GM12878 (cell line): ENCODE measurements around the gene TBC1D20. TPM values are rescaled to one million over a fixed set of nuclear protein-coding genes. Genes with fewer than 3 reads are reported as not detected.
"Not testable (repeated sequence)": the region's sequence is repeated elsewhere in the genome, so short reads cannot be mapped to it uniquely, and the experiment has no call there.

Experiments
- ATAC-seq: fragments of 200-7000 bp; cut with Tn5 transposase; 3 replicates; pipeline ENCODE4 v1.9.1; 2020; ENCODE audit warnings: mild to moderate bottlenecking, moderate library complexity
- BruUV-seq: library from RNA; stranded (reverse); fragments of 400-500 nt; replicated peaks from 2 replicates; lab custom pipeline; 2021; lab: Mats Ljungman, UMichigan
- CTCF ChIA-PET: fragments of 300-600 bp; sonication (Branson Sonifier 250); formaldehyde crosslinking; extraction: SDS; loops from one replicate; lab custom pipeline; 2021; ENCODE audit warnings: inconsistent platforms; lab: Yijun Ruan, JAX
- POLR2A ChIA-PET: fragments of 350-600 bp; formaldehyde crosslinking; extraction: SDS; loops from one replicate; lab custom pipeline; 2021; ENCODE audit warnings: inconsistent platforms; lab: Charles Lee
- RAD21 ChIA-PET: fragments of 300-600 bp; sonication (Branson Sonifier 250); formaldehyde crosslinking; loops from one replicate; lab custom pipeline; 2023; ENCODE audit warnings: antibody characterized with exemption; ENCODE audit not compliant: unreplicated experiment; lab: Charles Lee
- SMC1A ChIA-PET: fragments of 300-600 bp; sonication (Branson Sonifier 250); formaldehyde crosslinking; loops from one replicate; lab custom pipeline; 2023; ENCODE audit not compliant: unreplicated experiment, uncharacterized antibody; lab: Charles Lee
- DNase-seq: peaks from one replicate; pipeline ENCODE4 v3.0.0-alpha.2; 2011; ENCODE audit warnings: low read depth, low spot score
- FAIRE-seq: peaks from 3 replicates; lab custom pipeline; 2011; peaks lifted over from hg19 to GRCh38; lab: Jason Lieb, UNC
- H2AFZ ChIP-seq: 2 replicates; pipeline ENCODE4 v1.6.0; 2011; ENCODE audit warnings: low read depth, low read length, control low read depth; ENCODE audit not compliant: control insufficient read depth
- H3K27ac ChIP-seq: 2 replicates; pipeline ENCODE4 v1.5.1; 2011; ENCODE audit warnings: control low read depth; ENCODE audit not compliant: control insufficient read depth, insufficient read depth
- H3K27me3 ChIP-seq, 2 experiments: replicated peaks in 1 of 2; 2 replicates each; pipeline versions ENCODE4 v1.6.0 to v1.6.1; 2011; ENCODE audit warnings: low read length in 1 of 2; ENCODE audit not compliant: control insufficient read depth in 2 of 2, insufficient read depth in 2 of 2
- H3K36me3 ChIP-seq, 2 experiments: 2 replicates each; pipeline ENCODE4 v1.5.1; 2011; ENCODE audit warnings: low read length in 1 of 2; ENCODE audit not compliant: control insufficient read depth in 2 of 2, insufficient read depth in 2 of 2
- H3K4me1 ChIP-seq: 2 replicates; pipeline ENCODE4 v1.6.1; 2011; ENCODE audit warnings: mild to moderate bottlenecking, low read length, moderate library complexity, mixed read lengths; ENCODE audit not compliant: control insufficient read depth, insufficient read depth
- H3K4me2 ChIP-seq: 2 replicates; pipeline ENCODE4 v1.6.0; 2011; ENCODE audit warnings: control low read depth; ENCODE audit not compliant: control insufficient read depth, insufficient read depth
- H3K4me3 ChIP-seq: fragments of 200-600 bp; sonication (generic); 2 replicates; pipeline ENCODE4 v1.5.1; 2016
- H3K79me2 ChIP-seq: 2 replicates; pipeline ENCODE4 v1.6.0; 2011; ENCODE audit warnings: low read length; ENCODE audit not compliant: control insufficient read depth, insufficient read depth
- H3K9ac ChIP-seq: 2 replicates; pipeline ENCODE4 v1.8.0; 2011; ENCODE audit warnings: low read length, control low read depth, mixed read lengths; ENCODE audit not compliant: control insufficient read depth, insufficient read depth
- H3K9me3 ChIP-seq: replicated peaks from 3 replicates; pipeline ENCODE4 v1.5.1; 2011; ENCODE audit warnings: mild to moderate bottlenecking, low read length; ENCODE audit not compliant: control insufficient read depth, insufficient read depth
- H4K20me1 ChIP-seq: 2 replicates; pipeline ENCODE4 v1.6.0; 2011; ENCODE audit not compliant: control insufficient read depth, insufficient read depth
- ESRRA ChIP-seq: IDR thresholded peaks from 2 replicates; pipeline ENCODE4 v1.6.1; 2012; ENCODE audit warnings: mild to moderate bottlenecking, low read length, improper control_type of control experiment
- SUPT20H ChIP-seq: IDR thresholded peaks from 2 replicates; pipeline ENCODE4 v1.6.1; 2011; ENCODE audit warnings: low read depth, mild to moderate bottlenecking, low read length, moderate library complexity, borderline replicate concordance; ENCODE audit not compliant: control insufficient read depth
- WGBS: methylation state at CpG from one replicate; pipeline ENCODE4 v1.1.6; 2016; ENCODE audit warnings: low lambda C conversion rate; ENCODE audit not compliant: insufficient replicate concordance, insufficient coverage; ENCODE audit errors: missing lambda C conversion rate; 5-methylcytosine and 5-hydroxymethylcytosine counted together
- in situ Hi-C: fragments of 300-500 bp; cut with MboI; formaldehyde crosslinking; loops from 9 replicates; pipeline ENCODE4 v1.14.3; 2018; ENCODE audit warnings: mixed read lengths
- intact Hi-C: fragments of 100-400 bp; cut with micrococcal nuclease; formaldehyde crosslinking; loops from one replicate; pipeline ENCODE4 v1.14.2; 2022; ENCODE audit not compliant: unreplicated experiment
- polyA plus RNA-seq, 11 experiments: library from polyadenylated mRNA; depleted of rRNA in 4 of 11; unstranded in 6 of 11; stranded (reverse) in 5 of 11; fragments of >200 nt; fragmentation: Nextera tagmentation in 4 of 11; fragmentation: Illumina TruSeq in 1 of 11; extraction: Ambion mirVana in 4 of 11; extraction: Trizol in 1 of 11; gene quantifications; 1 replicate in 1 of 11; 2 replicates in 10 of 11; pipeline versions ENCODE4 v1.2.1 to v1.2.3, GENCODE V29; 2011 to 2016; ENCODE audit warnings: inconsistent platforms in 2 of 11, missing spikeins in 2 of 11, low read depth in 1 of 11
- total RNA-seq, 4 experiments: library from RNA; depleted of rRNA in 3 of 4; stranded (reverse); fragments of >200 nt in 3 of 4; fragmentation: Illumina TruSeq in 1 of 4; extraction: Trizol in 1 of 4; gene quantifications; 2 replicates each; pipeline versions ENCODE4 v1.2.1 to v1.2.3, GENCODE V29; 2013 to 2021
- TF ChIP-seq, protein P1 (sequence below): fragments of 450-650 bp; IDR thresholded peaks from 2 replicates; pipeline ENCODE4 v1.6.1; 2016; ENCODE audit warnings: mild to moderate bottlenecking

Gene TBC1D20
- total and polyA plus RNA-seq, 10 of the 15 experiments (the other 5 are each of a cell fraction or from before 2014, with no cell fraction given) = 4.3 to 17.9 (median 11.2) TPM

DNA sequence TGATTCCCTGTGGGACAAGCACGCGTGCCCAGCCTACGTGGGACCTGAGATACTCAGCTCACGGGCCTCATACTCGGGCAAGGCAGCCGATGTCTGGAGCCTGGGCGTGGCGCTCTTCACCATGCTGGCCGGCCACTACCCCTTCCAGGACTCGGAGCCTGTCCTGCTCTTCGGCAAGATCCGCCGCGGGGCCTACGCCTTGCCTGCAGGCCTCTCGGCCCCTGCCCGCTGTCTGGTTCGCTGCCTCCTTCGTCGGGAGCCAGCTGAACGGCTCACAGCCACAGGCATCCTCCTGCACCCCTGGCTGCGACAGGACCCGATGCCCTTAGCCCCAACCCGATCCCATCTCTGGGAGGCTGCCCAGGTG is 66.1 kb downstream of the TBC1D20 start (continued):
- TF ChIP-seq, protein P1, sequence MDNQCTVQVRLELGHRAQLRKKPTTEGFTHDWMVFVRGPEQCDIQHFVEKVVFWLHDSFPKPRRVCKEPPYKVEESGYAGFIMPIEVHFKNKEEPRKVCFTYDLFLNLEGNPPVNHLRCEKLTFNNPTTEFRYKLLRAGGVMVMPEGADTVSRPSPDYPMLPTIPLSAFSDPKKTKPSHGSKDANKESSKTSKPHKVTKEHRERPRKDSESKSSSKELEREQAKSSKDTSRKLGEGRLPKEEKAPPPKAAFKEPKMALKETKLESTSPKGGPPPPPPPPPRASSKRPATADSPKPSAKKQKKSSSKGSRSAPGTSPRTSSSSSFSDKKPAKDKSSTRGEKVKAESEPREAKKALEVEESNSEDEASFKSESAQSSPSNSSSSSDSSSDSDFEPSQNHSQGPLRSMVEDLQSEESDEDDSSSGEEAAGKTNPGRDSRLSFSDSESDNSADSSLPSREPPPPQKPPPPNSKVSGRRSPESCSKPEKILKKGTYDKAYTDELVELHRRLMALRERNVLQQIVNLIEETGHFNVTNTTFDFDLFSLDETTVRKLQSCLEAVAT = no peak
- TF ChIP-seq SUPT20H (no peak), ESRRA (no peak)

DNA sequence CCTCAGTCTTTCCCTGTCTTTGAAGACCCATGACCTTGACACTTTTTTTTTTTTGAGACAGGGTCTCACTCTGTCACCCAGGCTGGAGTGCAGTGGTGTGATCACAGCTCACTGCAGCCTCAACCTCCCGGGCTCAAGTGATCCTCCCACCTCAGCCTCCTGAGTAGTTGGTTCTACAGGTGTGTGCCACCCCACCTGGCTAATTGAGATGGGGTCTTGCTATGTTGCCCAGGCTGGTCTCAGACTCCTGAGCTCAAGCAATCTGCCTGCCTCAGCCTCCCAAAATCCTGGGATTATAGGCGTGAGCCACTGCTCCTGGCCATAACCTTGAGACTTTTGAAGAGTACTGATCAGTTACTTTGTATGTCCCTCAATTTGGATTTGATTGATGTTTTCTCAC is 69.0 kb downstream of the TBC1D20 start:
- peaks cover 19 to 28% of the 10 kb centered on the region in 2 experiments for H3K36me3 ChIP-seq
- POLR2A ChIA-PET, H3K4me1 ChIP-seq, SMC1A ChIA-PET, DNase-seq, H3K9me3 ChIP-seq, H3K9ac ChIP-seq, H3K27me3 ChIP-seq, H4K20me1 ChIP-seq, CTCF ChIA-PET, RAD21 ChIA-PET, ATAC-seq, intact Hi-C loops, H3K4me2 ChIP-seq, H3K79me2 ChIP-seq, in situ Hi-C loops, H2AFZ ChIP-seq, FAIRE-seq, H3K27ac ChIP-seq, BruUV-seq, H3K4me3 ChIP-seq: not testable (repeated sequence)
- WGBS = 90% methylated on average over 2 of the region's 2 CpGs
